Glomerular visceral epithelial cell (primary cell): ENCODE measurements around the gene SRGAP2B.
A peak's percentile ranks its signal among the peaks of the same experiment; 100 is the strongest.
"Not testable (repeated sequence)": the region's sequence is repeated elsewhere in the genome, so short reads cannot be mapped to it uniquely, and the experiment has no call there.

Experiments used
- DNase-seq: peaks from one replicate; pipeline ENCODE4 v3.0.0-alpha.2; 2016; ENCODE audit errors: extremely low spot score

SRGAP2B gene

DNA sequence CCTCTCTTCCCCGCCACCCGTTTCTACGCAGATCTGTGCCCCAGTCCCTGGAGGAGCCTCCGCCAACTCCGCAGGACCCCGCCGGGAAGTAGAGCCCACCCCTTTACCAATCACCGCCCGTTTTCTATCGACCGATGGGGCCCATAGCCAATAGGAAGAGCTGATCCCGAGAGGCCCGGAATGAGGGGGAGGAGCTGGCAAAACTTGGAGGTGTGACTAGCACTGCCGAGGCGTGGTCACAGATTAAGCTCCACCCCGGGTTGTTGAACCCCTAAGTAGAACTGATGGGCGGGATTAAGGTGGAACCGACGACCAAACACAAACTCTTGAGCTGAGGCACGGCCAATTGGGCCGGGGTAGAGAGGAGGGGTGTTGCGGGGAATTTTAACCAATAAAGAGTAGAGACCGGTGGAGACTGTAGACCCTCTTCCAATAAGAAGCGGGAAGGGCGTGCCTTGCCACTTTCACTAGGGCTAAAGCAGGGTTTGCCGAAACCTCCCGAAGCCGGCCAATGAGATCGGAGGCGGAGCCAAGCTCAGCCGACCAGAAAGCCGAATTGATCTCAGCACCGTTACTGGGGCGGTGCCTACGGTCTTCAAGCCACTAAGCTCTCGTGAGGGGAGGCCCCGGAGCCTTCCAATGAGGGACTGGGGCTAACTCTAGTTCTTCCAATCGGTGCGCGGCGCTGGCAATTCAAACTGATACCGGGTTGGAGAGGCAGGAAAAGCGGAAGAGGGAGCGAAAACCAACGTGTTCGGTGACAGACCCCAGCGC, at the start of gene SRGAP2B, which contains the start of gene FAM72D:
Gene SRGAP2B, minus strand, starts transcription at position 45 of the 774 bp plus-strand sequence. CDS start 2,427 bp downstream, outside the sequence.
Gene FAM72D, plus strand, starts transcription at position 691 of the 774 bp plus-strand sequence. CDS start 874 bp downstream, outside the sequence.
- DNase-seq = not testable (repeated sequence)

DNA sequence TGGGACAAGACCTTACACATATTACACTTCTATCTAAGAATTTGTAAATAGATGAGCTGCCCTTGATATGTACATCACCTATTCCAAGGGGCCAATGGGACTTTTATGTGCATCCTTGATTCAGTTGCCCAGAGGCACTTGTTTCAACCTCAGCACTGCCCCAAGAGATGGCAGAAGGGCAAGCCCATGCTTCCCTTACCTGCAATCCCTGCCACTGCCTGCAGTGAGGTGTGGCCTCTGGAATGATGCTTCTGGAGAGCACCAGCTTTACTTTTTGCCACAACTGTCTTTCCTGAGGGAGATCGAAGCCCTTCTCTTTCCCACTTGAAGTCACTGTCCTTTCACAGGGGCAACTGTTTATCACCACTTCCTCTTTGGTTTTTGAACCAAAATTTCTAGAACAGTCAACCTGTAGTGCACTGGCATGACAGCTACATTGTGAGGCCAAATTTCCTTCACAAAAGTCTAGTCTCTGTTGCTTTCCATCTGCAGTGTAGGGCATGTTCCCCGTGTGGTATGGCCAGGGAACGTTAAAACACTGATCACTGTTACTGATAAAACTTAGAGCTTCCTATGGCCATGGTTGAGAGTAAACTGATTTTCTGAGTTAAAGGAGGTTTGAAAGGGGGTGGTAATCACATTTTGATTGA, 49.3 kb upstream of the SRGAP2B start:
- DNase-seq = not testable (repeated sequence)

DNA sequence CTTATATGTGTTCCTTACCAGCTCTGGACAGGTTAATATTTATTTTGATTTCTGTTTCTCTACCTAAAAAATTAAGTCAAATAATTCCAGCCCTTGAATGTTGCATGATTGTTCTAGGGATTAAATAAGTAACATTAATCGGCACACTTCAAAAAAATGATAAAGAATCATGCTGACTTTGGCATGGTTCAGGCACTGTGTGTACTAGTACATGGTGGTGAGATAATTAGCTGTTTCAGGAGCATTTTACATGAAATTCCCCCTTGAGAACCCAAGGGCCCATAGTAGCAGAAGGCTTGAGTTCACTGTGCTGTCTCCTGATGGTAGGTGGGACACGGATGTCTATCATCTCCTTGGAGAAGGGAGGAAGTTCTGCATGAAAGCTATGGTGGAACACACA, 45.4 kb upstream of the SRGAP2B start:
- not testable (repeated sequence) for DNase-seq

DNA sequence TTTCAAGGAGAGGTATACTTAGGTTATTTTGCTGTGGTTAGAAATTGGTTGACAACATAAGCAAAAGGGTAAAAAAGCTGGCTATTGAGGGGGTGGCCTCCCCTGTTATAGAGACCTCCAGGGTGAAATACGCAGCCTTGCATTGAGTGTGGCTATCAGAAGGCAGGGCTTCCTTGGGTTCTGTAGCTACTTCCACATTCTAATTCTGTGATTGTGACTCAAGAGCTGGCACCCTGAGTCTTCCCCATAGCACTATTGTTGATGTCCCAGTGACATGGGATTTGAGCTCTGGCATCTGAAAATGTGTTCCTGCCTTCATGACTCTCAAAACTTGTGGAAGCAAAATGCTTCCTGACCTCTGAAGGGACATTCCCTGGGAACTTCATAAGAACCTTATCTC, 39.3 kb upstream of the SRGAP2B start:
- DNase-seq = not testable (repeated sequence)

DNA sequence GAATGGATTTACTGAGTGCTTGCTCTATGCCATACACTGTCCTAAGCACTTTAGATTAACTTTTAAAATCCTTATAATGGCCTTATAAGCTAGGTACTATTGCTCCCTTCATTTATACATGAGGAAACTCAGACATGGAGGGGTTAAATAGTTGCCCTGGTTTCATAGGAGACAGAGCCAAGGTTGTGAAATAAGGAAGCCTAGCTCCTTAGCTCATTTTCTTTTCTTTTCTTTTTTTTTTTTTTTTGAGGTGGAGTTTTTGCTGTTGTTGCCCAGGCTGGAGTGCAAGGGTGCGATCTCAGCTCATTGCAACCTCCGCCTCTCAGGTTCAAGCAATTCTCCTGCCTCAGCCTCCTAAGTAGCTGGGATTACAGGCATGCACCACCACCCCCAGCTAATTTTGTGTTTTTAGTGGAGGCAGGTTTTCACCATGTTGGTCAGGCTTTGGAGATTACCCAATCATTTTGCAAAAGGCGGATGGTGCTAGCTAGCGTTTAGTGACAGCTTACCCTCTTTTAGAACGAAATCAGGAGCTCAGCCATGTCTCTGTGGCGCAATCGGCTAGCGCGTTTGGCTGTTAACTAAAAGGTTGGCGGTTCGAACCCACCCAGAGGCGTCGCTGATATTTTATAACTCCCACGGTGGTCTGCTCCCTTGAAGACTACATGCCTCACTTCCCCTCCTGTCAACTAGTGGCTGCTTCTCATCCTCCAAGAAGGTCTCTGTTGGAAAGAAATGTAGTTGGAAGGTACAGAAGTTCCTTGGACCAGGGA, 33.8 kb upstream of the SRGAP2B start:
- DNase-seq = peak; percentile 0

DNA sequence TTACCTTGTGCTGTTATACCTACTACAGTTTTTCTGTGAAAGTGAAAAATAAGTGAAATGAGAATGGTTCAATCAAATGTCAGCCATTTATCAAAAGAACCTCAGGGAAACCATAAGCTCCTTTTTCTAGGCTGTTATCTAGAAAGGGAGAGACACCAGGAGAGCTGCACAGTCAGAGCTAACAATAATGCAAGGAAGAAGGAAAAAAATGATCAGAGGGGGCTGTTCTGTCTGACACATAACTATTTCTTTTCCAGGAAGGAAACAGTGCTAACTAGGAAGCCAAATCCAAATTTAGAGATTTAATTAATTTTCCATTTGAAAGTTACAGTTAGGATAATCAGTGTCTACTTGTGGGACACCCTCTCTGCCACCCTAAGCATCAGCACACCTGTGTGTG, 32.0 kb upstream of the SRGAP2B start:
- DNase-seq = not testable (repeated sequence)

DNA sequence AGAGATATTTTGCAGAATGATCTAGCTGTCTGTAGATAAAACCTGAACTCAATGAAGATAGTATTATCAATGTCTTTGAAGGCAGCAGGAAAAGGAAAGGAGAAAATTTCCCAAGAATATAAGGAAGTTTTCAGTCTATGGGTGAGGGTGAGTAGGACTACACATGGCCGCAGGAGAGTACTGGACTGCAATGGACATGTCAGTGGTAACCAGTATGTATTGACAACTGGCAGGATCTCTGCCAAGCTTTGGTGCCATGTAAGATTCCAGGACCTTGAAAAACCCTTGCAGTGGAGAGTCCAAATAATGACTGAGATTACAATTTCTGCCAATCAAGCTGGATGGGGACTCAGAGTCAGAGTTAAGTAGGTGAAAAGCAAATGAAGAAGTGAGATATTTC, 30.0 kb upstream of the SRGAP2B start:
- DNase-seq = not testable (repeated sequence)

DNA sequence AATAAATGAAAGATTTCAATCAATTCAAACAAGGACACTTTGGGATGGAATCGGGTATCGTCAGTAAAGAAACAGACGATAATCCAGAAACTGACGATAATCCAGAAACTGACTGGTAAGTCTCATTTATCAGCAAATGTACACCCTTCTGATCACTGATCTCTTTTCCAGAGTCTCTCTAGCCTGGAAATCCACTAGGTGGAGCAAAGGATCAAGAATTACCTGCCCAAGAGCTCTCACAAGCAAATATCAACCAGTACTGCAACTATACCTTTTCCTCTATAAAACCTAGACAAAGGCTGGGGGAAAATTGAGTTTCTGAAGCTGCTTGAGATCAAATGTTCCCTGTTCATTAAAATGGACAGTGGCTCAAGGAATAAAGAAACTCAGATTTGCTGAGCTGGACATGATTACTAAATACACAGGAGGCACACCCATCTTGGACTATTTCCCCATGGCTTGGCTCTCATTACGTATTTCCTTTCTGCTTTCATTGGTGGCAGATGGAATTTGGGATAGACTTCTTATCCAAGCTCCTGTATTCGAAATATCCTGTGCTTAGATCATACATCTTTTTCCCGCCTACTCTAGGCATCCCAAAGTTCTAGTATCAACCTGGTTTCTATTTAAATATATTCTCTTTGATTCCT, 29.0 kb upstream of the SRGAP2B start:
- DNase-seq = not testable (repeated sequence)

DNA sequence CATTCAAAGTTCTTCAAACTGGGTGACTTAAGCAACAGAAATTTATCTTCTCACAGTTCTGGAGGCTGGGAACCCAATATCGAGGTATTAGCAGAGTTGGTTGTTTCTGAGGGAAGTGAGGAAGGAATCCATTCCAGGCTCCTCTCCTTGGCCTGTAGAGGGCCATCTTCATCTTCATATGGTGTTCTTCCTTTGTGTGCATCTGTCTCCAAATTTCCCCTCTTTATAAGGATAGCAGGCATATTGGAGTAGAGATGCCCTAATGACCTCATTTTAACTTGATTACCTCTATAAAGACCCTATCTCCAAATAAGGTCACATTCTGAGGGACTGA, 27.9 kb upstream of the SRGAP2B start:
- DNase-seq = not testable (repeated sequence)

DNA sequence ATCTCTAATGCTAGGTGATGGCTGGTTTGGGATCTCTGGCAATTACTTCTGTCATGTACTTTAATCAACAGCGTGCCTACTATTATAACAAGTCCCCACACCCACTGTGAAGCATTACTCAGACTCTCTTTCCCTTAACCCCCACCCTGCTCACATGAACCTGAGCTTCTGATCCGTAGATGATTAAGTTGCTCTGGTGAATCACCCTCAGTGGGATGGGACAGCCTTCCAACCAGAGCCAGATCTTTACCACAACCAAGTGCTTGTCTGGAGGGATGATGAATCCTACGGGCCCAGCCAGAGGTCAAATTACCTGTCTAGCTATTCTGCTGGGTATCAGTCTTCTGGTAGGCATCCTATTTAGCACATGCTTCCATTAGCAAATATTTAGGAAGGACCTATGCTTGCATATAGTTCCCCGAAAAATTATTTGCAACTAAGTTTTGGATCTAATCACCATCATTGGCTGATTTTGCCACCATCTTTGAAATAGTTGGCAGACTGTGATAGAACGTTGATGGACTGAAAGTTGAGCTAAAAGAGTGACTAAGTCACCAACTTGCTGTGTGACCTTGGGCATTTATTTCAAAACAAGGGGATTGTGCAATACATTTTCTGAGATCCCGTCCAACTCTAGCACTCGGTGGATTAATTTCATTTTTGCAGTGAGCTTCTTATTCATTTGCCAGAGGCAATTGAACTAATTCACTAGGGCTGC, 27.4 kb upstream of the SRGAP2B start:
- DNase-seq = not testable (repeated sequence)

DNA sequence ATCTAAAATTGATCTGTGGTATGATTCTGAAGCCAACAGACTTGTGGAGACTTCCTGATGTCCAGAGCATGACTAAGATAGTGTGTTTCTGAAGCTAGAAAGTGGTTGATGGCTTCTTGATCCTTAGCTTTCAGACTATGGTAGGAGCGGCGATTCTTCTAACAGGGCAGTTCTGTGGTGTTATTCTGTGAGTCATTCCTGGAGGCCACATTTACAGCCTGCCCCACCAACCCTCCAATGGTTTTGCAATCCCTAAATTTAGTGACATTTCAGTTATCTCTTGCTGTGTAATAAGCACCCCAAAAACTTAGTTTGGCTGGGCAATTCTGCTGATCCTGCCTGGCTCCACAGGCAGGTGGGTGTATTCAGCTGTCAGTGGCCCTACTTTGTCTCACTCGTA, 24.7 kb upstream of the SRGAP2B start:
- not testable (repeated sequence) for DNase-seq

DNA sequence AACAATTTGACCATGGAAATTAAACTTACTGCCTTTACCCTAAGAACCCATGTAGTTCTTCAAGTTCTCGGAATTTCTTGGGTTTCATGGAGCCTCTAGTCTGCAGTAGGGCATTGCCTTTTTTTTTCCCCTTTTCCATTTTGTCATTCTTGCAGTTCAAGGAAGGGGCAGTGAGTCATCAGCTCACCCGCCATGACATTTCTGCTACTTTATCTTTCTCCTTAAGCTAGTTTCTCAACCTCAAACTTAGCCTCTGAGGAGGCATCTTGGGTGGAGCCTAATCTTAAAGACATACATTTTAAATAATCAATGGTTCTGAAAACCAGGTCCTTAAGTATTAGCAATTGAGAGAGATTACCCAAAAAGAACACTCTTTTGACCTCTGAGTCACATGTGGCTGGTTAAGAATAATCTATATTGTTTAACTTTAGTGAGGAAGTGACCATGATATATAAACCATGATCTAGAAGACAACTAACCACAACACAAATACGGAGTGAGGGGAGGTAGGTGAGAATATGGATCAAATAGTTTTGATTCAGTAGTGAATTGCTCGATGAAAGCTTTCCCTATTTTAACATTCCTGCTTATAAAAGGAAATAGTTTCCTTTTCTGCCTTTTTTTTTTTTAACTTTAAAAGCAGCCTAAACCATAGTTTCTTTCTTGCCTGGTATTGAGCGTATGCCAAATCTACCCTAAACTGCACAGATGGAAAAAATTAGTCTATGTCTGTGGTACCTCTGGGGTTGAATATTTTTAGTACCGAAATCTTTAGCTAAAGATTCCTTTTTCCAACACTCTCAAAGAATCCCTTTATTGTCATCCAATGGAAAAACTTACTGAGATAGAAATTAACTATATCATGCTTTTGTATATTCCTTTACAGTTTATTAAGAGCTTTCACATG, 20.7 kb upstream of the SRGAP2B start:
- DNase-seq = not testable (repeated sequence)

DNA sequence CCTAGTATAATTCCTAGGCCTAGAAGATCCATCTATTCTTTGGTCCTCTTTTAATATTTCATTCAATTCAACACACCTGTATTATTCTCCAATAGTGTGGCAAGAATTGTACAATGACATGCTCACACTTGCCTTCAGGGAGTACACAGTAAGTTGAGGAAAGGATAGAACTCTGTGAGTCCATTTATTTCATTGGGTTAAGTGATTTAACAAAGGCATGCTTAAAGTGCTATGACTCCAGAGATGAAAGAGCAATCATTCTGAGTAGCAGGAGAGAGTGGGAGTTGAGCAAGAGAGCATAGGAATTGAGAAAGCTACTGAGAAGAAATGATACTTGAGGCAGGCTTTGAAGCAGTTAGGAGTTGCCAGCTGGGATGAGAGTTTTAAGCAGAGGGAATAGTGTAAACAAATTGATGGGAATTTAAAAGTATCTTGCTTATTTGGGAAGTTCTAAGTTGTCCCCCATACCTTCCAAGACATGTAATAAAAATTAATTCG, 19.5 kb upstream of the SRGAP2B start:
- not testable (repeated sequence) for DNase-seq

DNA sequence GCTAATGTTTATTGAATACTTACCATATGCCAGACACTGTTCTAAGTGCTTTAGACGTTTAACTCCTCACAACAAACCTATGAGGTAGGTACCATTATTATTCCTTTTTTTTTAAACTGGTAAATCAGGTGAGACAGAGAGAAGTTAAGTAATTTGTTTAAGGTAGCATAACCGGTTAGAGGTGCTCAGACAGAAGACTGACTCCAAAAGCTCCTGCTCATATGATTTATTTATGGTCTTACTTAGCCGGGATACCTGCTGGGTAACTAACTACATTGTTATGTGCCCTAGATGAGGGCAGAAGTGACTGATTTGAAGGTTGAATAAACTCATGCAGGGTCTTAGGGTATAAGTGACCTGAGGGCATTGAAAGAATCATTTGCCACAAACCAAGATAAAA, 17.6 kb upstream of the SRGAP2B start:
- DNase-seq = not testable (repeated sequence)

DNA sequence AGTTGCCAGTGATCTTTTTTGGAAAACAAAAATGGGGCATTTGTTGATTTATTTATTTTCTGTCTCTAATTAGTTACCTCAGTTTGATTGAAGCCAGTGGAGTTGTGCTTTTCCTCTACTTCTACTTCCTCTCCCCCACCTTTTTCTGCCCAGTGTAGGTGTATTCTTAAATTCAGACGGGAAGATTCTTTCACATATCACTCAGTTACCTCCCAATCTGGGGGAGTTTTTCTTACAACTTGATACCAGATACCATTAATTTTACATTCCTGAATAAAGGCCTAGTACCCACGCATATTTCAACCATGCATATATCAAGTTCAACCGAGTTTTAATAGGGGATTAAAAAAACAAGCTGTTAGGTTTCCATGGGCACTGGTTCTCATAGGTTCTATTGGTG, 16.5 kb upstream of the SRGAP2B start:
- DNase-seq = not testable (repeated sequence)

DNA sequence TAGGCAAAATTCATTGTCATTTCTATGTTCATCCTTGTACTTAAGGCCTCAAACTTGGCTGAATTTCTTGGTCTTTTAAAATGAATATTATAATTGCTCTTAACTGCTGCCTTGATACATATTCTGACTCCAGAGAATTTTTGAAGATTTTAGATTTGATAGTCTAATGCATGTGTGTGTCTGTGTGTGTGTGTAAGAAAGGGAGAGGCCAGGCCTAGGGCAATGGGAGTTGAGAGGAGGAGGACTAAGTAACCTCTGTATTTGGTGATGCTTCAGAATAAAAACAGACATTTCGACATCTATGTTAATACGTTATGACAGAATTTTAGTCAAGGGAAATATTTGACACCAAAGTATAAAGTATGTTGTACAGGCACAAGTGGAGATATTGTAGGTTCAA, 8.2 kb upstream of the SRGAP2B start:
- not testable (repeated sequence) for DNase-seq

DNA sequence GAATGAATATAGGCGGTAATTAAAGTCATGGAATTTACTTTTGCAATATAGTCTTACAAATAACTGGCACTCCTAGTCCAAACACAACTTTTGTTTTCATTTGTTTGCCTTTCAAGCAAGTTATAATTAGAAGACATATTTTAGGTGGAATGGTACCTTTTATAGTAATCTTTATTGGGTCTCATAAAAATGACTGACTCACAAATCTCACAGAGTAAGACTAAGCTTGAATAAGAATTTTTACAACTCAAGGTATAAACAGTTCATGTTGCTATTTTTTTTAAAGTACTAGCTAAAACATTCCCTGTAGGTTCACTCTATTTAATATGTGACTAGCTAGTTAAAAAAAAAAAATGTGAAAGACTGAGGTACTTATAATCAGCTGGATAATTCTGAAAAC, 6.6 kb upstream of the SRGAP2B start:
- DNase-seq = not testable (repeated sequence)

DNA sequence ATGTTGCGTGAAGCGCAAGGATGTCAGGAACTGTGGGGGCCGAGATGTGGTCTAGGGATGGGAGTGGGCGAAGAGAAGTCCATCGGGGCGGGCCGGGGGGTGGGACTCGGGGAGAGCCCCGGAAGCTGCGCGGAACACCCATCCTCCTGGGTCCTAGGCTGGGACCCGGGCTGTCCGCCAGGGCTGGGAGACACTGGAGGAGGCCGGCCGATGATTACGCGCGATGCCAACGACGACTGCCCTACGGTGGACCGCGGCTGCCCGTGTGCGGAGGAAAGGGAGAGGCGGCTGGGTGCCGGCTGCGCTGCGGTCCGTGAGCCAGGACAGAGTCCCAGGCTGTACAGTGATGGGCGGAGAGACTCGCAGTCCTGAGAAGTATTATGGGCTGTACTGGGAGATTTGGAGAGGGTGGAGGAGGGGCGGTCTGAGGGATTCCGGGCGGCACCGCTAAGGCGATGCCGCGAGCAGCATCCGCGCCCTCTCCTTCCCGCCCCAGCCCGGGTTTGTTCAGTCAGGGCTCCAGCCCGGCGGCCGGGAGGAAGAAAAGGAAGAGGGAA, 395 bp downstream of the SRGAP2B start:
- DNase-seq = not testable (repeated sequence)

DNA sequence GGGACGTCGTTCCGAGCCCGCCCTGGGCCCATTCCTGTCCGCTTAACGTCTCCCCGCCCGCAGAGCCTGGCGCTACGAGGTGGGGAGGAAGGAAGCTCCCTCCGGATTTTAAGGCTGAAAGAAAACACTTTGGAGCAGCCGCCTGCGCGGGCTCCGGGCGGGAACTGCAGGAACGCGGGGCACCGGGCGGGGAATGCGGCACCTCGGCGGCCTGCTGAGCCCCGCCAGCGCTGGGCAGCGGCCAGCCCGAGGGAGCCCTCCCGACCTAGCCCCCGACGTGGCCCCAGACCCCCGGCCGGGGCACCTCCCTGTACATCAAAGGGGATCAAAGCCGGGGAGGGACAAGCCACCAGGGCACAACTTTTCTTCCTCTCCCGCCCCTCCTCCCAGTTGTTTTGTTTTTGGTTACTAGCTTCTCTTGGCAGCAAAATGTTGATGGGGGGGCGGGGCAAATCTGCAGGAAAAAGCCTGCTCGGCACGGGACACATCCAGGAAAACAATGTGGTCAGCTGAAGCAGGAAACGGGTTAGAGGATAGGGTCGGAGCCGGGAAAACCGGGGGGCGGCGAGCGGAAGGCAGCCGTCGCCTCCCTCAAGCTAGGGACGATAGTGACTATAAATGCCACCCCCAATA, 1.5 kb downstream of the SRGAP2B start:
- peak; percentile 3 for DNase-seq
